HG03439 (cell line): ENCODE measurements around the gene TTLL1.

ENCODE experiments used
- ATAC-seq: cut with Tn5 transposase; IDR thresholded peaks from one replicate; pipeline ENCODE4 v1.9.1; 2021; ENCODE audit warnings: mild to moderate bottlenecking, moderate library complexity; ENCODE audit not compliant: unreplicated experiment

The TTLL1 gene

GRCh38 chr22:43014869-43015676, 74.1 kb downstream of the TTLL1 start, which contains the start of gene PACSIN2:
Gene PACSIN2, minus strand, starts transcription at chr22:43015149. Its CDS starts 103,069 bp downstream, at chr22:42912080.
- peak; percentile 90 for ATAC-seq

- no peak for ATAC-seq
These were observed 74.8 kb downstream of the TTLL1 start for GRCh38 chr22:43014316-43014868.

GRCh38 chr22:43013355-43014315, 75.6 kb downstream of the TTLL1 start:
- ATAC-seq, result no peak

- no peak for ATAC-seq
These were observed 76.8 kb downstream of the TTLL1 start for GRCh38 chr22:43012390-43012789.

GRCh38 chr22:43011079-43011478, 78.1 kb downstream of the TTLL1 start:
- no peak for ATAC-seq

- no peak for ATAC-seq
These were observed 79.7 kb downstream of the TTLL1 start for GRCh38 chr22:43009444-43009843.

- no peak for ATAC-seq
These were observed 80.3 kb downstream of the TTLL1 start for GRCh38 chr22:43008921-43009320.

- no peak for ATAC-seq
These were observed 80.7 kb downstream of the TTLL1 start for GRCh38 chr22:43008509-43008908.

GRCh38 chr22:43007519-43008102, 81.6 kb downstream of the TTLL1 start:
- ATAC-seq, result no peak

GRCh38 chr22:43006753-43007152, 82.4 kb downstream of the TTLL1 start:
- no peak for ATAC-seq

GRCh38 chr22:43006016-43006505, 83.1 kb downstream of the TTLL1 start:
- ATAC-seq, result no peak

- ATAC-seq, result no peak
These were observed 84.1 kb downstream of the TTLL1 start for GRCh38 chr22:43005106-43005505.

GRCh38 chr22:43004362-43005035, 84.7 kb downstream of the TTLL1 start:
- ATAC-seq, result no peak

GRCh38 chr22:43002202-43002586, 87.0 kb downstream of the TTLL1 start:
- no peak for ATAC-seq

GRCh38 chr22:43001271-43002201, 87.7 kb downstream of the TTLL1 start:
- no peak for ATAC-seq

- no peak for ATAC-seq
These were observed 88.6 kb downstream of the TTLL1 start for GRCh38 chr22:43000441-43001175.

- no peak for ATAC-seq
These were observed 91.6 kb downstream of the TTLL1 start for GRCh38 chr22:42997582-42998090.

- ATAC-seq, result no peak
These were observed 92.4 kb downstream of the TTLL1 start for GRCh38 chr22:42996646-42997365.
